Measurements from ENCODE around the gene OSBPL5.

OSBPL5 gene

GRCh38 chr11:3135481-3136440, 29.3 kb downstream of the OSBPL5 start:
- in situ Hi-C loops (cut with MboI; ENCODE audit: low sequenced_read_pairs), result no loop called here

GRCh38 chr11:3134651-3135480, 30.2 kb downstream of the OSBPL5 start:
- in situ Hi-C loops (cut with MboI; ENCODE audit: low sequenced_read_pairs), result no loop called here

DNA sequence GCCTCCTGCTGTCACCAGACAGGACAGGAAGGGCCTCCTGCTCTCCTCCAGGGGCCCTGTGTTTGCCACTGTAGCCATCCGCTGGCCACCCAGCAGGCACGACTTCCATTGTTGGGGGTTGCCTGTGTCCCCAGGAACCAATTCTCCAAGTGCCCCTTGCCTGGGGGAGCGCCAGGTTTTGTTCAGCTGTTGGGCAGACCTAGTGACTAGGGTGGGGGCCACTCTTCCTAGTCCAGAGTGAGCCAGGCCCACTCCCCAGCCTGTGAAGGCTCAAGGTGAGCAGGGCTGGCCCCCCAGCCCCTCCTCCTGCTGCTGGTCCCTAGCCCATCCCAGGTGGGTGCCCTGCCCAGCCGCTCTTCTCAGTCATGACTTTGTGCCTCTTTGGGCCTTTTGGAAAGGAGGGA, 30.9 kb downstream of the OSBPL5 start:
- in situ Hi-C loops (cut with MboI; ENCODE audit: low sequenced_read_pairs), result no loop called here

GRCh38 chr11:3133261-3134217, 31.6 kb downstream of the OSBPL5 start:
- in situ Hi-C loops (cut with MboI; ENCODE audit: low sequenced_read_pairs), result no loop called here

- in situ Hi-C loops (cut with MboI; ENCODE audit: low sequenced_read_pairs), result no loop called here
Observed at GRCh38 chr11:3132831-3133260, 32.3 kb downstream of the OSBPL5 start.

- in situ Hi-C loops (cut with MboI; ENCODE audit: low sequenced_read_pairs), result no loop called here
Observed at GRCh38 chr11:3132271-3132781, 32.8 kb downstream of the OSBPL5 start.

DNA sequence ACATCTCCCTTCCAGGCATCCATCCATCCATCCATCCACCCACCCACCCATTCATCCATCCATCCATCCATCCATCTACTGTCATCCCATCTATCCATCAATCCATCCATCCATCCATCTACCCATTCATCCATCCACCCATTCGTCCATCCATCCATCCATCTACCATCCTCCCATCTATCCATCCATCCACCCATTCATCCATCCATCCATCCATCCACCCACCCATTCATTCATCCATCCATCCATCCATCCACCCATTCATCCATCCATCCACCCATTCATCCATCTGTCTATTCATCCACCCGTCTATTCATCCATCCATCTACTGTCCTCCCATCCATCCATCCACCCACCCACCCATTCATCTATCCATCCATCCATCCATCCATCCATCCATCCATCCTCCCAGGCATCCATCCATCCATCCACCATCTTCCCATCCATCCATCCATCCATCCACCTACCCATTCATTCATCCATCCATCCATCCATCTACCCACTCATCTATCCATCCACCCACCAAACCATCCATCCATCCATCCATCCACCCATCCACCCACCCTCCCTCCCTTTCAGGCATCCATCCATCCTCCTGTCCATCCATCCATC, 33.7 kb downstream of the OSBPL5 start:
- in situ Hi-C loops (cut with MboI; ENCODE audit: low sequenced_read_pairs), result no loop called here

- in situ Hi-C loops (cut with MboI; ENCODE audit: low sequenced_read_pairs), result no loop called here
Observed at GRCh38 chr11:3130269-3131071, 34.6 kb downstream of the OSBPL5 start.

DNA sequence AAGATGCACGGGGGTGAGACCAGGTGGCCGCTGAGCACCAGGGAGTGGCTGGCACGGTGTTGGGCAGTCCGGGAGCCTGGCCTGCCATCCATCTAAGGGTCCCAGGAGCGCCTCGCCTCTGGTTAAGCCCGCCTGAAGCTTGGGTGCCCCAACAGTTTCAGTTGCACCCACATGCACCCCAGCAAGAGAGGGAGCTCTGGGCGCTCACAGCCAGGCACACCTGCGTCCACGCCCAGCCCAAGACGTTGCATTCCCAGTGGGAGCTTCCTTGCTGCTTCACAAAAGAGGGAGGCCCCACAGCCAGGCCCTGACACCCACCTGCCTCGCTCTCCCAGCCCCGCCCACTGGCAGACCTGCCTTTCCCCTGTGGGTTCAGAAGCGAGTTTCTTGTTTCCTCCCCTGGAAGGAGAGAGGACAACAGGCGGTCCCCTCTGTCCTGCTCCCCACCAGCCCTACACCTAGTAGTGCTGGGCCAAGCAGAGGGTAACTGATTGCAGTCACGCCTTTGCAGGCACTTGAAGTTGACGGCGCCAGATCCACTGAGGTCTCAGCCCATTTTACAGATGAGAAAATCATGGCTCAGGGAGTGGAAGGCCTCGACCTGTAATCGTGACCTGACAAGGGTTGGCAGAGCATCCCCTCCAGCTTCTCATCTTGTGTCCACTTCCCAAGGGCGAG, 35.4 kb downstream of the OSBPL5 start:
- in situ Hi-C loops (cut with MboI; ENCODE audit: low sequenced_read_pairs), result no loop called here

- in situ Hi-C loops (cut with MboI; ENCODE audit: low sequenced_read_pairs), result no loop called here
Observed at GRCh38 chr11:3129181-3129590, 35.9 kb downstream of the OSBPL5 start.

DNA sequence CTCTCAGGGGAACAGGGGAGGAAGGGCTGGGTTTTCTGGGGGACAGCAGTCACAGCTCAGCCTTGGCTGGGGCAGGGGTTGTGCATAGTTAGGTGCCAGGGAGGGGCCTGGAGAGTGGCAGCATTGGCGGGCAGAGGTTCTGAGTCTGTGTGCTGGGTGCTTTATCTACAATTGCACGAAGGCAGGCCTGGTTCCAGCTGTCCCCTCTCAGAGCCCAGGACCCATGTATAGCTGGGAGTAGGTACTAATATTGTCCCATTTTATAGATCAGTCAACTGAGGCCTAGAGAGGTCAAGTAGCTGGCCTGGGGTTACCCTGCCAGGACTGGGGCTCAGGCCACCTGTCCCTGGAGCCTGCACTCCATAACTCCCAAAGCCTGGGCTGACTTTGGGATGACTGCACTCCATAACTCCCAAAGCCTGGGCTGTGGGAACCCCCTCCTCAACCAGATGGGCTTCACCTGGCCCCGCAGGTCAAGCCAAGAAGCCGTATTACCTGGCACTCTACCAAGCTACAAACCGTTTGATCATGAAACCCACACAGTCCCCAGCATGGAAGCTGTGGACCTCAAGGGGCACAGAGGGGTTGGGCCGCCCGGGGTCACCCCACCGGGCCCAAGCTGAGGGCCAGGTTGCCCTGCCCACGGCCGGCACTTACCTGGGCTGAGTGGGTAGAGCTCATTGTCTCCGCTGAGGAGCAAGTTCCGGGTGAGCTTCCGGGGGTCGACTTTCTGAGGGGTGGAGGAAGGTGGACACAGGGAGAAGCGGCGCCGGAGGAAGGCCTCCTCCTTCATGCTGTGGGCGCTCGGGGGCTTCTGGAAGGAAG, 36.5 kb downstream of the OSBPL5 start:
- in situ Hi-C loops (cut with MboI; ENCODE audit: low sequenced_read_pairs), result no loop called here

DNA sequence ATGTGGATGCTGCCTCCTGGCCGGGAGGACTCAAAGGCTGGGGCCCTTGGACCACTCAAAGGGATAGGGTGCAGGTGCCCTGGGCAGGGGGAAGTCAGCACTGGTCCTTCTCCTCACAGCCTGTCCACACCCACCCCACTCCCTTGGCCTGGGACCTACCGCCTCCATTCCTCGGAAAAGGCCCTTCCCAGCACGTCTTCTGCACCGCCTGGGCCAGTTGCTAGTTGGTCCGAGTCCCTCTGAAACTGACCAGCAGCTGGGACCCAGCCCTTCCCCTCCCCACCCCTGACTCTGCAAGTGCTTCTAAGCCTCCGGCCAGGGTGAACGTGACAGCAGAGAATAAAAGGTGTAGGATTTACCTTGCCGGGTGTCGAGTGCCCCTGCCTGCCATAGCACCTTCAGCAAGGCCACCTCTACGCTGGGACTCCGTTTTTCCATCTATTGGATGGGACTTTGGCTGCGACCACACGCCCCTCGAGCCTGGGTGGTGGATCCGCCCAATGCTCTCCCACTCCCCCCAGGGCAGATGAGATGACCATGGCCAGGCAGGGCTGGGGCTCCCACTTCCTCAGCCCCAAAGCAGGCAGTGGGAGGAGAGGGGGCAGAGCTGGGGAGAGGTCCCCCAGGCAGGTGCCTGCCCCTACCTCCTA, 37.3 kb downstream of the OSBPL5 start:
- in situ Hi-C loops (cut with MboI; ENCODE audit: low sequenced_read_pairs), result no loop called here

- in situ Hi-C loops (cut with MboI; ENCODE audit: low sequenced_read_pairs), result no loop called here
Observed at GRCh38 chr11:3126901-3127691, 38.0 kb downstream of the OSBPL5 start.

DNA sequence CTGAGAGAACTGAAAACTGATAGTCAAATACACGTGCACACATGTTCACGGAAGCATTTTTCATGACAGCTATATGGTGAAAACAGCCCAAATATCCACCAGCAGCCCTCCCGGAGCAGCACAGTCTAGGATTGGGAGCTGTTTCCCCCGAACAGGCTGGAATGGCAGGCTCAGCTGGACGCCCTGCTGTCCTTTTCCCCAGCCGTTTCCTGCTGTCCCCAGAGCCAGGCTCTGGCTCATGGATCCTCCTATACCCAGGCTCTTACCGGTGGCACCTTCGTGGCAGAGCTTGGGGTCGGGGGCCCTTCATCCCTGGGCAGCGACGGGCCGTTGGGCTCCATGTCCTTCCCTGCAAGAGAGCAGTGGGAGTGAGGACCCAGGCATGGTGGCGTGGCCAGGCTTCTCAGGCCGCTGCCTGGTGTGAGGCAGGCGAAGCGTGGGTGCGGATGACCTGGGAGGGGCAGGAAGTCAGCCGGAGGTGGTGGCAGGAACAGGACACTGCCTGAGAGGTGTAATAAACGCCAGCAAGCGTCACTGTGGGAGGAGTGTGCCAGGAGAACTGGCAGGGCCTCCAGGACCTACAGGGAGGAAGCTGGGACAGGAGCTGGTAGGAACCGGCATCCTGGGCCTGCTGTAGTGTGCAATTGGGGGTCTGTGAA, 38.8 kb downstream of the OSBPL5 start:
- in situ Hi-C loops (cut with MboI; ENCODE audit: low sequenced_read_pairs), result no loop called here

DNA sequence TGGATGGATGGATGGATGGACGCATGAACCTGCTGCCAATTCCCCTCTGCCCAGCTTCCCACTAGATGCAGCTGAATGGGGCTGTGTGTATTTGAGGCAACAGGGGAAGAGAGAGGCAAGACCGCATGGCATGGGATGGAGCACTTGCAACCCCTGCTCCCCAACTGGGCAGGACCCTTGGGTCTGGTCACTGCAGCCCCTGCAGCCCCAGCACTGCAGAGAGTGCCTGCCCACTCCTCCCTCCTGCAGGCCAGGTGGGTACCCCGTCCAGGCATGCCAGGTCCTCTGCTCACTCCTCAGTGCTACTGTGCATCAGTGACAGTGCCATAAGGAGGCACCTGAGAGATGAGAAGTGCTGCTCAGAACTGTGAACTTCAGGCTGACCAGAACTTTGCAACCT, 40.3 kb downstream of the OSBPL5 start:
- in situ Hi-C loops (cut with MboI; ENCODE audit: low sequenced_read_pairs), result no loop called here
